Lower leg skin (tissue), 3 donors: ENCODE results near the gene PCCA.

Experiments
- POLR2A ChIP-seq, 2 donors: fragments of 450-650 bp; IDR thresholded peaks; one replicate each; pipeline ENCODE4 v1.6.1; 2016 to 2017; ENCODE audit warnings: antibody characterized with exemption in 2 of 2, mild to moderate bottlenecking in 1 of 2, moderate library complexity in 1 of 2
- TF ChIP-seq, protein P1 (sequence below), 3 donors: fragments of 450-650 bp; IDR thresholded peaks; one replicate each; pipeline ENCODE4 v1.5.1; 2016; ENCODE audit warnings: antibody characterized with exemption in 3 of 3, mild to moderate bottlenecking in 3 of 3, moderate library complexity in 2 of 3

DNA sequence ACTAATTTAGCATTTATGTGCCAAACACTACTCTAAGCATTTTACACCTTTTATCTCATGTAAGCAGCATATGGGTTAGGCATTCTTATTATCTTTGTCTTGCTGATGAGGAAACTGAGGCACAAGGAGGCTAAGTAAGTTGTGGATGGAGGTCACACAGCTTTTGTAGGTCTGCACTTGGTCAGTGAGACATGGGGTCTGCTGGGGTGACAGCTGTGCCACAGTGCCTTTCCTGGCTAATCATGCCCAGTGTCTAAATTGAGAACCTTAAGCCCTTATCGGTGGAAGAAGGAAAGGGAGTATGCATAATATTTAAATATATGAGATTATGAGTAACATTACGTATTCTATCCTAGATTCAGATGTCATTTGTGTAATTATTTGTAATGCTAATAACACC lies 273.5 kb downstream of the PCCA start:
- TF ChIP-seq, protein P1, sequence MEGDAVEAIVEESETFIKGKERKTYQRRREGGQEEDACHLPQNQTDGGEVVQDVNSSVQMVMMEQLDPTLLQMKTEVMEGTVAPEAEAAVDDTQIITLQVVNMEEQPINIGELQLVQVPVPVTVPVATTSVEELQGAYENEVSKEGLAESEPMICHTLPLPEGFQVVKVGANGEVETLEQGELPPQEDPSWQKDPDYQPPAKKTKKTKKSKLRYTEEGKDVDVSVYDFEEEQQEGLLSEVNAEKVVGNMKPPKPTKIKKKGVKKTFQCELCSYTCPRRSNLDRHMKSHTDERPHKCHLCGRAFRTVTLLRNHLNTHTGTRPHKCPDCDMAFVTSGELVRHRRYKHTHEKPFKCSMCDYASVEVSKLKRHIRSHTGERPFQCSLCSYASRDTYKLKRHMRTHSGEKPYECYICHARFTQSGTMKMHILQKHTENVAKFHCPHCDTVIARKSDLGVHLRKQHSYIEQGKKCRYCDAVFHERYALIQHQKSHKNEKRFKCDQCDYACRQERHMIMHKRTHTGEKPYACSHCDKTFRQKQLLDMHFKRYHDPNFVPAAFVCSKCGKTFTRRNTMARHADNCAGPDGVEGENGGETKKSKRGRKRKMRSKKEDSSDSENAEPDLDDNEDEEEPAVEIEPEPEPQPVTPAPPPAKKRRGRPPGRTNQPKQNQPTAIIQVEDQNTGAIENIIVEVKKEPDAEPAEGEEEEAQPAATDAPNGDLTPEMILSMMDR (IDR thresholded peaks at IDR 0.05): no peak
- TF ChIP-seq POLR2A (IDR thresholded peaks at IDR 0.05): no peak
